HCT116 (cell line): Measurements from ENCODE around the gene ERG. TPM values are rescaled to one million over a fixed set of nuclear protein-coding genes. Genes with fewer than 3 reads are reported as not detected.

Experiments used
- ATAC-seq: fragments of 200-7000 bp; cut with Tn5 transposase; 2 replicates; pipeline ENCODE4 v1.9.1; 2020; ENCODE audit warnings: mild to moderate bottlenecking, moderate library complexity
- BruUV-seq: library from RNA; stranded (reverse); fragments of 400-500 nt; replicated peaks from 2 replicates; lab custom pipeline; 2021; lab: Mats Ljungman, UMichigan
- CTCF ChIA-PET: fragments of 300-600 bp; sonication (Branson Sonifier 250); formaldehyde crosslinking; loops from one replicate; lab custom pipeline; 2021; ENCODE audit warnings: antibody characterized with exemption; lab: Charles Lee
- POLR2A ChIA-PET: fragments of 300-600, 350-600 bp; sonication (Branson Sonifier 250); formaldehyde crosslinking; loops from one replicate; lab custom pipeline; 2021; ENCODE audit warnings: antibody characterized with exemption; lab: Charles Lee
- RAD21 ChIA-PET, 2 experiments: fragments of 300-600 bp; sonication (Branson Sonifier 250); formaldehyde crosslinking; loops; one replicate each; lab custom pipeline; 2023; ENCODE audit warnings: low total read pairs in 2 of 2; ENCODE audit not compliant: uncharacterized antibody in 2 of 2, unreplicated experiment in 2 of 2, low non-redundant PET in 1 of 2; lab: Charles Lee
- DNase-seq: peaks from one replicate; pipeline ENCODE4 v3.0.0-alpha.2; 2010; ENCODE audit warnings: low read depth, low spot score
- H2AFZ ChIP-seq: fragments of 200-600 bp; shearing (Covaris generic), sonication (generic); 2 replicates; pipeline ENCODE4 v1.6.1; 2017; ENCODE audit warnings: low read depth, mixed run types, mixed read lengths, antibody characterized with exemption, low read length; ENCODE audit not compliant: poor library complexity, severe bottlenecking
- H3K27ac ChIP-seq: 2 replicates; pipeline ENCODE4 v1.5.1; 2012; ENCODE audit warnings: low read depth, low read length
- H3K27me3 ChIP-seq: fragments of 200-600 bp; sonication (generic); 2 replicates; pipeline ENCODE4 v1.6.1; 2016; ENCODE audit warnings: mixed run types, low read length, mixed read lengths; ENCODE audit not compliant: insufficient read depth
- H3K36me3 ChIP-seq, 2 experiments: fragments of 200-500 bp in 1 of 2; fragments of 200-600 bp in 1 of 2; sonication (Bioruptor generic) in 1 of 2; sonication (generic) in 1 of 2; 2 replicates each; pipeline versions ENCODE4 v1.5.1 to v1.6.1; 2014 to 2016; ENCODE audit warnings: low read length in 2 of 2, inconsistent platforms in 1 of 2, mixed read lengths in 1 of 2, mixed run types in 1 of 2; ENCODE audit not compliant: insufficient read depth in 2 of 2, control insufficient read depth in 1 of 2
- H3K4me1 ChIP-seq, 2 experiments: fragments of 200-600 bp in 1 of 2; sonication (generic) in 1 of 2; 2 replicates each; pipeline versions ENCODE4 v1.5.1 to v1.6.1; 2012 to 2017; ENCODE audit warnings: low read length in 2 of 2, inconsistent platforms in 1 of 2, mild to moderate bottlenecking in 1 of 2, mixed read lengths in 1 of 2, mixed run types in 1 of 2, moderate library complexity in 1 of 2; ENCODE audit not compliant: insufficient read depth in 2 of 2, control insufficient read depth in 1 of 2
- H3K4me2 ChIP-seq: fragments of 200-600 bp; sonication (generic); 2 replicates; pipeline ENCODE4 v1.6.1; 2017; ENCODE audit warnings: mixed run types, low read length, mixed read lengths
- H3K4me3 ChIP-seq, 2 experiments: fragments of 200-600 bp in 1 of 2; sonication (generic) in 1 of 2; replicated peaks in 1 of 2; 2 replicates each; pipeline ENCODE4 v1.5.1; 2011 to 2016; ENCODE audit warnings: low read length in 2 of 2, control low read depth in 1 of 2, low read depth in 1 of 2, mild to moderate bottlenecking in 1 of 2, mixed read lengths in 1 of 2, mixed run types in 1 of 2
- H3K79me2 ChIP-seq: fragments of 200-600 bp; sonication (generic); 2 replicates; pipeline ENCODE4 v1.6.1; 2017; ENCODE audit warnings: mild to moderate bottlenecking, mixed run types, low read length, moderate library complexity, mixed read lengths; ENCODE audit not compliant: insufficient read depth
- H3K9ac ChIP-seq: fragments of 200-600 bp; sonication (generic); 2 replicates; pipeline ENCODE4 v1.6.1; 2016; ENCODE audit warnings: low read length, mixed read lengths
- H3K9me2 ChIP-seq: fragments of 200-600 bp; sonication (generic), shearing (Covaris generic); 2 replicates; pipeline ENCODE4 v1.6.1; 2017; ENCODE audit warnings: mixed run types, mild to moderate bottlenecking, moderate library complexity; ENCODE audit not compliant: insufficient read depth
- H3K9me3 ChIP-seq, 2 experiments: fragments of 200-500 bp in 1 of 2; fragments of 200-600 bp in 1 of 2; sonication (Bioruptor generic) in 1 of 2; sonication (generic) in 1 of 2; 2 replicates each; pipeline ENCODE4 v1.6.1; 2014 to 2017; ENCODE audit warnings: low read length in 2 of 2, mixed read lengths in 2 of 2, inconsistent platforms in 1 of 2, low read depth in 1 of 2, mild to moderate bottlenecking in 1 of 2, mixed run types in 1 of 2, moderate library complexity in 1 of 2; ENCODE audit not compliant: control insufficient read depth in 1 of 2, insufficient read depth in 1 of 2
- H4K20me1 ChIP-seq: fragments of 200-600 bp; sonication (generic), shearing (Covaris generic); 2 replicates; pipeline ENCODE4 v1.6.1; 2017; ENCODE audit warnings: mixed run types, mild to moderate bottlenecking, moderate library complexity; ENCODE audit not compliant: insufficient read depth
- CBX3 ChIP-seq: IDR thresholded peaks from 2 replicates; pipeline ENCODE4 v1.6.1; 2012; ENCODE audit warnings: low read depth
- CEBPB ChIP-seq: IDR thresholded peaks from 2 replicates; pipeline ENCODE4 v1.6.1; 2012; ENCODE audit warnings: low read depth
- EGR1 ChIP-seq: IDR thresholded peaks from 2 replicates; pipeline ENCODE4 v1.6.1; 2012; ENCODE audit warnings: low read depth
- JUND ChIP-seq: IDR thresholded peaks from 2 replicates; pipeline ENCODE4 v1.6.1; 2012
- POLR2A ChIP-seq: IDR thresholded peaks from 2 replicates; pipeline ENCODE4 v1.7.0; 2011; ENCODE audit warnings: borderline replicate concordance; ENCODE audit not compliant: insufficient read depth, insufficient read length; ENCODE audit errors: extremely low read depth
- SRF ChIP-seq: IDR thresholded peaks from 2 replicates; pipeline ENCODE4 v1.6.1; 2012; ENCODE audit warnings: low read depth
- TCF7L2 ChIP-seq: IDR thresholded peaks from 2 replicates; pipeline ENCODE4 v1.7.0; 2011; ENCODE audit warnings: borderline replicate concordance, inconsistent platforms; ENCODE audit not compliant: insufficient read depth, insufficient read length; ENCODE audit errors: extremely low read depth
- ZNF274 ChIP-seq: fragments of 200-500 bp; sonication (Bioruptor generic); IDR thresholded peaks from 2 replicates; pipeline ENCODE4 v1.6.1; 2014; ENCODE audit warnings: mild to moderate bottlenecking, low read depth, low read length, inconsistent platforms
- intact Hi-C: fragments of 100-400 bp; cut with micrococcal nuclease; formaldehyde crosslinking; loops from 2 replicates; pipeline ENCODE4 v1.10.0; 2022
- total RNA-seq: library from RNA; stranded (reverse); gene quantifications from one replicate; pipeline ENCODE4 v1.2.1, GENCODE V29; 2021; ENCODE audit not compliant: unreplicated experiment
- TF ChIP-seq, protein P1 (sequence below): IDR thresholded peaks from 2 replicates; pipeline ENCODE4 v1.6.1; 2011; ENCODE audit warnings: mild to moderate bottlenecking, low read length, moderate library complexity; ENCODE audit not compliant: insufficient replicate concordance; ENCODE audit errors: extremely low read depth

ERG gene
- total RNA-seq, 1 experiment from 2014 or later: 0.17 TPM

DNA sequence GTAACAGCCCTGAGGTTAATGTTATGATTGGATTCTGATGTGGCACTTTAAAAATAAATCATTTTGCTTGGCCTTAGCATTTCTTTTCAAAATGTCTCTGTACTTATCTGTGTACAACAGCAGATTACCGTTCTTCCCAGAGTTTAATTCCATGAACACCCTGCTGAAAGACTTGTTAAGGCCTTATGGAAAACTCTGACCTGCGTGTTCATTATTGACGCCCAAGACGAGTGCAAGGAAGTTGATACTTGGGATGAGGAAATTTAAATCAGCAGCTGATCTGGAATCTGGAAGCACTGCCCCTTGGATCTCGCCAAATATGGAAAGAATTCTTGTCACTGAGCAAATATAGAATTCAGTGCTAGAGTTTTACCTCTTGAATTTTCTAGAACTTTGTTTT is 6.7 kb downstream of the ERG start:
- no peak for DNase-seq
- peaks cover 53% of the 10 kb centered on the region for H3K27me3 ChIP-seq
- no peak overlapping the region for H3K9ac ChIP-seq

DNA sequence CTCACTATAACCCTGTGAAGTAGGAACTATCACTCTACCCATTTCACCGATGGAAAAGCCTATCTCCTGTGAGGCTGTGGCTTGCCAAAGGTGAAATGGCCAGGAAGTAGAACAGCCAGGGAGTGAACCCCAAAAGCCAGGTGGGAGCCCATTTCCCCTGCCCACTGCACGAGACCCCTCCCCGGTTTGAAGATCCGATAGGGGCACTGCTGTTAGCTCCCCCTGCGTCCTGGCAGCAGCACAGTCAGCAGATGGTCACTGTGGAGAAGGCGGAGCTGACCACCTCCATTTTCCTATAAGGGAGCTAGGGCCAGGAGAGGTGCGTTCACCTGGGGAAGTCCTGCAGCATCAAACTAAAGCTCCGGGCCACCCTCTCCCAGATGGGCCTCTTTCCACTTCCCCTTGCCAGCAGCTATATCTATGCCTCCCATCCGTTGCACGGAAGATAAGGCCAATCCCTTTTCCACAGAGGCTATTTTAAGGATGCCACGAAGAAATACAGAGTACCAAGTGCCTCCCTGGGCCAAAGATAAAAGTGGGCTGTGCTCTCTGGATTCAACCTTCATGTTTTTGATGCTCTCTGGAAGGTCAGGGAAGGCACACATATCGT is 7.8 kb downstream of the ERG start:
- Histone ChIP-seq H3K27ac (no peak overlapping the region), H3K9ac (no peak overlapping the region), H3K9me3 (no peaks in the 10 kb centered on the region), H3K27me3 (peaks cover 52% of the 10 kb centered on the region), H3K79me2 (no peaks in the 10 kb centered on the region), H3K4me3 (no peak overlapping the region), H2AFZ (no peak overlapping the region), H3K36me3 (no peaks in the 10 kb centered on the region), H4K20me1 (no peaks in the 10 kb centered on the region), H3K9me2 (no peaks in the 10 kb centered on the region), H3K4me2 (no peak overlapping the region), H3K4me1 (no peaks in the 10 kb centered on the region)
- POLR2A ChIA-PET: no interaction called here
- DNase-seq (no peak), ATAC-seq (no peak)
- BruUV-seq: no TSS peak
- RAD21 ChIA-PET: no interaction called here
- TF ChIP-seq SRF: no peak
- no peak for TF ChIP-seq CBX3
- TF ChIP-seq, protein P1, sequence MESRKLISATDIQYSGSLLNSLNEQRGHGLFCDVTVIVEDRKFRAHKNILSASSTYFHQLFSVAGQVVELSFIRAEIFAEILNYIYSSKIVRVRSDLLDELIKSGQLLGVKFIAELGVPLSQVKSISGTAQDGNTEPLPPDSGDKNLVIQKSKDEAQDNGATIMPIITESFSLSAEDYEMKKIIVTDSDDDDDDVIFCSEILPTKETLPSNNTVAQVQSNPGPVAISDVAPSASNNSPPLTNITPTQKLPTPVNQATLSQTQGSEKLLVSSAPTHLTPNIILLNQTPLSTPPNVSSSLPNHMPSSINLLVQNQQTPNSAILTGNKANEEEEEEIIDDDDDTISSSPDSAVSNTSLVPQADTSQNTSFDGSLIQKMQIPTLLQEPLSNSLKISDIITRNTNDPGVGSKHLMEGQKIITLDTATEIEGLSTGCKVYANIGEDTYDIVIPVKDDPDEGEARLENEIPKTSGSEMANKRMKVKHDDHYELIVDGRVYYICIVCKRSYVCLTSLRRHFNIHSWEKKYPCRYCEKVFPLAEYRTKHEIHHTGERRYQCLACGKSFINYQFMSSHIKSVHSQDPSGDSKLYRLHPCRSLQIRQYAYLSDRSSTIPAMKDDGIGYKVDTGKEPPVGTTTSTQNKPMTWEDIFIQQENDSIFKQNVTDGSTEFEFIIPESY: no peak
- no peak for TF ChIP-seq JUND
- no peak for TF ChIP-seq CEBPB
- TF ChIP-seq POLR2A: no peak
- TF ChIP-seq TCF7L2: no peak
- CTCF ChIA-PET: no interaction called here
- intact Hi-C loops: no loop called here

More for the DNA sequence above, 6.7 kb downstream of the ERG start:
- H2AFZ ChIP-seq: no peak overlapping the region
- H3K36me3 ChIP-seq: no peaks in the 10 kb centered on the region
- no TSS peak for BruUV-seq
- TF ChIP-seq TCF7L2 (no peak), ZNF274 (no peak), EGR1 (no peak)
- TF ChIP-seq, protein P1: no peak
- no peaks in the 10 kb centered on the region for H3K9me3 ChIP-seq
- H4K20me1 ChIP-seq: no peaks in the 10 kb centered on the region
- H3K27ac ChIP-seq: no peak overlapping the region
- intact Hi-C loops: no loop called here
- POLR2A ChIA-PET: no interaction called here
- H3K9me2 ChIP-seq: no peaks in the 10 kb centered on the region
- RAD21 ChIA-PET: interaction anchor here in 1 of 2 experiments (0.5 kb wide), 1 partner anchor 898 kb away, joined by 4 read pairs; no protein-coding TSS in a partner anchor
- no peaks in the 10 kb centered on the region for H3K4me1 ChIP-seq
- no peak for ATAC-seq
- no peak overlapping the region for H3K4me3 ChIP-seq
- no peaks in the 10 kb centered on the region for H3K79me2 ChIP-seq
- CTCF ChIA-PET: no interaction called here
- H3K4me2 ChIP-seq: no peak overlapping the region
